Stimulated activated CD4-positive, alpha-beta T cell treated with anti-CD3 and anti-CD28 coated beads, Interleukin-12 subunit alpha, Interleukin-12 subunit beta, amount 100 ng/mL, for 48 hours (primary cell): ENCODE measurements around the gene NBPF3.
A peak's percentile ranks its signal among the peaks of the same experiment; 100 is the strongest.
"Not testable (repeated sequence)": the region's sequence is repeated elsewhere in the genome, so short reads cannot be mapped to it uniquely, and the experiment has no call there.

Source experiments
- DNase-seq, 3 donors: peaks; one replicate each; pipeline ENCODE4 v3.0.0-alpha.2; 2020; ENCODE audit warnings: low read depth in 2 of 3, low spot score in 1 of 3

The NBPF3 gene, protein sequence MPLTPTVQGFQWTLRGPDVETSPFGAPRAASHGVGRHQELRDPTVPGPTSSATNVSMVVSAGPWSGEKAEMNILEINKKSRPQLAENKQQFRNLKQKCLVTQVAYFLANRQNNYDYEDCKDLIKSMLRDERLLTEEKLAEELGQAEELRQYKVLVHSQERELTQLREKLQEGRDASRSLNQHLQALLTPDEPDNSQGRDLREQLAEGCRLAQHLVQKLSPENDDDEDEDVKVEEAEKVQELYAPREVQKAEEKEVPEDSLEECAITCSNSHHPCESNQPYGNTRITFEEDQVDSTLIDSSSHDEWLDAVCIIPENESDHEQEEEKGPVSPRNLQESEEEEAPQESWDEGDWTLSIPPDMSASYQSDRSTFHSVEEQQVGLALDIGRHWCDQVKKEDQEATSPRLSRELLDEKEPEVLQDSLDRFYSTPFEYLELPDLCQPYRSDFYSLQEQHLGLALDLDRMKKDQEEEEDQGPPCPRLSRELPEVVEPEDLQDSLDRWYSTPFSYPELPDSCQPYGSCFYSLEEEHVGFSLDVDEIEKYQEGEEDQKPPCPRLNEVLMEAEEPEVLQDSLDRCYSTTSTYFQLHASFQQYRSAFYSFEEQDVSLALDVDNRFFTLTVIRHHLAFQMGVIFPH

DNA sequence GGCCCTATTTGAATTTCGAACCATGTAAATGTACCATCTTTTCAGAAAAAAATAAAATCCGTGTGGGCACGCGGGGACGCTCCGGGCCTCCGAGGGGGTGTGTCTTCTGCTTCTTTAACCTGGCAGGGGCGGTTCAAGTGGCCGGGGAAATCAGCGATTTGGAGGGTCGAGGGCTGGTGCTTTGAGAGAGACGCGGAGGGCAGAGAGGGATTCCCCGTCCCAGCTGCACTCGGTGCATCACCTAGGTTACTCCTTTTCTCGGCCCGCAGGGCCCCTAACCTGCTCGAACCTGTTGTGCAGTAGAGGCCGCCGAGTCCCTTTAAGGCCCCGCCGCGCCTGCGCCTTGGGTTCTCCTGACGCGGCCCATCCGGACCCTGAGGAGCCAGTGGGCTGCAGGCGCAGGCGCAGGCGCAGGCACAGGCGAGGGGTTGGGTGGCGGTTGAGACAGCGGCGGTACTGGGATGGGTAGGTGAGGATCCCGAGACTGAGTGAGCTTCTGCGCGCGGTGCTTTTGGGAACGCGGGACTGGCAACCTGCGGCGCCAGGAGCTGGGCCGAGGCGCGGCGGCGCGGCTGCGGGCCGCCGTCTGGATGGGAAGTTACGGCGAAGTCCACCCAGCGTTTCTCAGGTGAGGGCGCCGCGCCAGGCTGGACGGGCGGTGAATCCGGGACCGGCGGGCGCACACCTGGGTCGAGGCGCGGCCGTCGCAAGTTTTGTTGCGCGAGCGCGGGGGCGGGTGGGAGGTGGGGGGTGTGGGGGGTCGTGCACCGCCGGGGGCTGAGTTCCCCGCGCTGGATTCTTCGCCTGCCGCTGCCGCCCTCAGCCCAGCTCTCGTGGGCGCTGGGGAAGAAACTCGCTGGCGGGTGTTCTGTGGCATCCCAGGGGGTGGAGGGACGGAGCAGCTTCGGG lies at the start of gene NBPF3:
TSS of gene NBPF3 (plus strand) at position 417 of the 909 bp plus-strand sequence. CDS start 4,950 bp downstream, outside the sequence.
- peak; percentile 64 to 81 (median 74) for DNase-seq

DNA sequence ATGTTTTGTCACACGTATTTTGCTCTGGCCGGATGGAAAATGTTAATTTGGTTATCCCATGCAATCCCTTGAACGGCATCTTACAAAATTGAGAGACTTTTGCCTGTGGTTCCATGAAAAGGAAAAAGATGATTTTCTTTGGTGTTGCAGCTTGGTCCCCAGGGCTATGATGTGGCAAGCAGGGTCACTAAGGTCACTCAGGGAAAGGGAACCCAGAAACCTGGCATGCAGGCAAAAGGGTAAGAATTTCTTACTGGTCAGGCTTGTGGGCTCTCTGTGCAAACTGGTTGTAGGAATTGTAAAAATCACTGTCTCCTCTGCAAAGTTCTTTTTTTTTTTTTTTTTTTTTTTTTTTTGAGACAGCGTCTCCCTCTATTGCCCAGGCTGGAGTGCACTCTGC lies 48.4 kb upstream of the NBPF3 start:
- DNase-seq = no peak

DNA sequence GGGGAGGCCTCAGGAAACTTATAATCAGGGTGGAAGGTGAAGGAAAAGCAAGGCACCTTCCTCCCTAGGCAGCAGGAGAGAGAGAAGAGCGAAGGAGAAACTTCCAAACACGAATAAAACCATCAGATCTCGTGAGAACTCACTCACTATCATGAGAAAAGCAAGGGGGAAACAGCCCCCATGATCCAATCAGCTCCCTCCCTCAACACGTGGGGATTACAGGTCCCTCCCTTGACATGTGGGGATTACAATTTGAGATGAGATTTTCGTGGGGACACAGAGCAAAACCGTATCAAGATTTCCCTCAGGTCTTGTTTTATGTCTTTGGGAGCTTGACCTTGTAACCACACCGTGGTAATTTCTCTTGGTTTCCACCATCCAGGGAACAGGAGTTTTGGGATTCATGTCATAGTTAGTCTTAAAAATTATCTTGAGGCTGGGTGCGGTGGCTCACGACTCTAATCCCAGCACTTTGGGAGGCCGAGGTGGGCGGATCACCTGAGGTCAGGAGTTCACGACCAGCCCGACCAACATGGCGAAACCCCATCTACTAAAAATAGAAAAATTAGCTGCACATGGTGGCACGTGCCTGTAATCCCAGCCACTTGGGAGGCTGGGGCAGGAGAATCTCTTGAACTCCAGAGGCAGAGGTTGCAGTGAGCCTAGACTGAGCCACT lies 47.2 kb upstream of the NBPF3 start:
- no peak for DNase-seq

- DNase-seq = no peak
These were observed 43.4 kb upstream of the NBPF3 start for GRCh38 chr1:21396516-21396915.

GRCh38 chr1:21397813-21398188 lies 42.1 kb upstream of the NBPF3 start:
- DNase-seq = peak in 2 of 3 donors; percentile 8 to 9

DNA sequence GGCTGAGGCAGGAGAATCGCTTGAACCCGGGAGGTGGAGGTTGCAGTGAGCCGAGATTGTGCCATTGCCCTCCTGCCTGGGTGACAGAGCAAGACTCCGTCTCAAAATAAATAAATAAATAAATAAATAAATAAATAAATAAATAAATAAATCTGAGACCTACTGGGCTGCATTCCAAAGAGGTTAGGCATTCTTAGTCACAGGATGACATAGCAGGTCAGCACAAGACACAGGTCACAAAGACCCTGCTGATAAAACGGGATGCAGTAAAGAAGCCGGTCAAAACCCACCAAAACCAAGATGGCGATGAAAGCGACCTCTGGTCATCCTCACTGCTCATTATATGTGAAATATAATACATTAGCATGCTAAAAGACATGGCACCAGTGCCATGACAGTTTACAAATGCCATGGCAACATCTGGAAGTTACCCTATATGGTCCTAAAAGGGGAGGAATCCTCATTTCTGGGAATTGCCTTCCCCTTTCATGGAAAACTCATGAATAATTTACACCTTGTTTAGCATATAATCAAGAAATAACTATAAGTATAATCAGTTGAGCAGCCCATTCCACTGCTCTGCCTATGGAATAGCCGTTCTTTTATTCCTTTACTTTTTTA lies 38.1 kb upstream of the NBPF3 start:
- DNase-seq = not testable (repeated sequence)

- DNase-seq = no peak
These were observed 33.3 kb upstream of the NBPF3 start for GRCh38 chr1:21406659-21407058.

GRCh38 chr1:21409897-21410296 lies 30.0 kb upstream of the NBPF3 start:
- not testable (repeated sequence) for DNase-seq

DNA sequence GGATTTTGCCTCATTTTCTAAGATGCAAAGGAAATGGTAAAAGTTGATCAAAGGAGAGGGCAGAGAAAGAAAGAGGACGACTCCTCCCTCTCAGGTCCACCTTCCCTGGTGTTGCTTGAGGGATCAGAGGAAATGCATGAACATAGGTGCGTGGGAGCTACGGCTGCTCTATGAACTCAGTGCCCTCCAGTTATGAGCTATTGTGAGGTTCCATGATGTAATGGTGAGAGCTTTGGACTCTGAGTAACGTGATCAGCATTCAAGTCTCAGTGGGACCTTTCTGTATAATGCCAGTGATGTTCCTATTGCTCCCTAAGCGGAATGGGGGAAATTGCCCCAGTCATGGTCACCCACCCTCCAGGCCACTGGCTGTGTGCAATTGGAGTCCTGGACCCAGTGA lies 25.9 kb upstream of the NBPF3 start:
- DNase-seq = no peak

DNA sequence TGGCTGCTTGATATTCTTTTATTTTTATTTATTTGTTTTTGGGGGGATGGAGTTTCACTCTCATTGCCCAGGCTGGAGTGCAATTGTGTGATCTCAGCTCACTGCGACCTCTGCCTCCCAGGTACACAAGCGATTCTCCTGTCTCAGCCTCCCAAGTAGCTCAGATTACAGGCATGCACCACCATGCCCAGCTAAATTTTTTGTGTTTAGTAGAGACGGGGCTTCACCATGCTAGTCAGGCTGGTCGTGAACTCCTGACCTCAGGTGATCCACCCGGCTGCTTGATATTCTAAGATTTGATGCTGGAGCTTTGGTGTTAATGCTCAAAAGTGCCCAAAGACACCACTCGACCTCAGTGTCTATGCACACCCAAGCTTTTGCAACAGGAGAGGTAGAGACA lies 19.6 kb upstream of the NBPF3 start:
- not testable (repeated sequence) for DNase-seq

DNA sequence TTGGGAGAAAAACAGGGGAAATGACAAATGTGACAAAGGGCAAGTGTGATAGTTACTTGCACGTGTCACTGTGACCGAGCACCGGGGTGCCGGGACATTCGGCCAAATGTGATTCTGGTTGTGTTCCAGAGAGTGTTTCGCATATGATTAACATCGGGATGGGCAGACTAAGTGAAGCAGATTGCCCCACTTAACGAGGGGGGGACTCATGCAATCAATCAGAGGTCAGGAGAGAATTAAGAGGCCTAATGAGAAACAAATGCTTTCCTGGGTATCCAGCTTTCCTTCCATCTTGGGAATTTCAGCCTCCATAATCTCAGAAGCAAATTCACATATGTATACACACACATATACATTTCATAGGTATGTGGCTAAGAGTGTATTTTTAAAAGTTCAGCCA lies 18.6 kb upstream of the NBPF3 start:
- not testable (repeated sequence) for DNase-seq

GRCh38 chr1:21427798-21428480 lies 12.0 kb upstream of the NBPF3 start:
- not testable (repeated sequence) for DNase-seq

- DNase-seq = not testable (repeated sequence)
These were observed 11.4 kb upstream of the NBPF3 start for GRCh38 chr1:21428481-21429073.

GRCh38 chr1:21429210-21429609 lies 10.7 kb upstream of the NBPF3 start:
- not testable (repeated sequence) for DNase-seq

DNA sequence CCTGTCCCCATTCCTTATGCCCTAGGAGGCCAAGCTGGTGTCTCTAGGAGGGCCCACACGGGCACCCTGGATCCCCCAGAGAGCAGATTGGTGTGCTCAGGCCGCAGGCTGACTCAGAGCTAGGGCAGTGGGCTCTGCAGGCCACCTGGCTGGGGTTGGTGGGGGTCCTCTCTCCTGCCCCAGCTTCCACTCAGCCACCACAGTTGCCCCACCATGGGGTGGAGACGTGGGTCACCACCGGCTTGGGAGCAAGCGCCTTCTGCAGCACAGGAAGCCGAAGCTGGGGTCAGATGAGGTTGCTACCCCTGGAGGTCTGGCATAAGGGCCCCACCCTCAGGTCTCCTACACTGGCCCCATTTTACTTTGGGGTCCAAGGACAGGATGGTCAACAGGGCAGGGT lies 9.1 kb upstream of the NBPF3 start:
- not testable (repeated sequence) for DNase-seq

DNA sequence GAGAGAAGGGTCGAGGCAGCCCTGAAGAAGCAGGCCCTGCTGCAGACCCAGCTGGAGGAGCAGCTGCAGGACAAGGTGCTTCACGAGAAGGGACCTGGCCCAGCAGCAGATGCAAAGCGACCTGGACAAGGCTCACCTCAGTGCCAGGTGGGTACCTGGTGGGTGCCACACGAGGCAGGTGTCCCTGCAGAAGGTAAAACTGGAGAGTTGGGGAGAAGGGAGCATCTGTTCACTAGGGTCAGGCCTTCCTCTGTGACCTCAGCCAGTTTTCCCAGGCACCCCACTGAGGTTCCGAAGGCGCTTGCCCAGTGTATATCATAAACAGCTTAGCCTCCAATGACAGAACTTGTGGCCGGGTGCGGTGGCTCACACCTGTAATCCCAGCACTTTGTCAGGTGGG lies 5.5 kb upstream of the NBPF3 start:
- no peak for DNase-seq

DNA sequence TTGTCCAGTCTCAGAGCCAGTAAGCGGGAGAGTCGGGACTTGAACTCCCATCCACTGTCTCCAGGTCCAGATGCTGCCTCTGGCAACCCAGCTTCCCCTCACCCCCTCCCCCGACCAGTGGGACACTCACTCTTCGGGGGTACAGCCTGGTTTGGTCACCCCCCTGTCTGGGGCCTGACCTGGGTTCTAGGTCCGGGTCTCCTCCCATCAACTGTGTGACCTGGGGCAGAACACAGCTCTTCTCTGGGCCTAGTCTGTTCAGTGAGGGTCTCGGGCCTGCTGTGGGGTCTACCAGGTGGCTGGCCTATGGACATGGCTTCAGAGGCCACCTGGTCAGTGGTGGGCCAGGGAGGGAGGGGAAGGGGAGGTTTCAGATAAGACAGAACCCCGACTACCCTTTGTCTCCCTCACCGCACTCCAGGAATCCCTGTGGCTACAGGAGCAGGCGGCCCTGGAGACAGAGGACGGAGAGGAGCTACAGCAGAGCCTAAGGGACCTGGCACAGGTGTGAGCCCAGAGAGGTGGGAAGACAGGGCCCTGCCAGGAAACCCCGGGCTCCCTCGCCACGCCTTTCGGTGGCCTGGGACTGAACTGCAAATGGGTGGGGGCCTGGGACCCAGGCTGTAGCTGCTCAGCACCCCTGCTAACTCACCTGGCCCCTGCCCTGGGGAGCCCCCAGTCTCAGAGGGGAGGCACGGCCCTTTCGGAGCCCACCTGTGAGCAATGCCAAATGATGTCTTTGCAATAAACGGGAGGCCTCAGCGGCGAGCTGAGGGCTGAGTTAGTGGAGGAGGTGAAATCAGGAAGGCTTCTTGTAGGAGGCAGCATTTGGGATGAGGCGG lies 4.1 kb upstream of the NBPF3 start:
- no peak for DNase-seq

GRCh38 chr1:21436488-21437340 lies 3.2 kb upstream of the NBPF3 start:
- DNase-seq = no peak
